Epithelial cell of prostate (primary cell): Measurements from ENCODE around the gene ZP2.
"Not testable (repeated sequence)": the region's sequence is repeated elsewhere in the genome, so short reads cannot be mapped to it uniquely, and the experiment has no call there.

Experiments
- DNase-seq: peaks from one replicate; pipeline ENCODE4 v3.0.0-alpha.2; 2011; ENCODE audit warnings: low read depth, low spot score
- H3K27ac ChIP-seq: fragments of 450-650 bp; 2 replicates; pipeline ENCODE4 v1.5.1; 2017; ENCODE audit warnings: mild to moderate bottlenecking

The ZP2 gene

DNA sequence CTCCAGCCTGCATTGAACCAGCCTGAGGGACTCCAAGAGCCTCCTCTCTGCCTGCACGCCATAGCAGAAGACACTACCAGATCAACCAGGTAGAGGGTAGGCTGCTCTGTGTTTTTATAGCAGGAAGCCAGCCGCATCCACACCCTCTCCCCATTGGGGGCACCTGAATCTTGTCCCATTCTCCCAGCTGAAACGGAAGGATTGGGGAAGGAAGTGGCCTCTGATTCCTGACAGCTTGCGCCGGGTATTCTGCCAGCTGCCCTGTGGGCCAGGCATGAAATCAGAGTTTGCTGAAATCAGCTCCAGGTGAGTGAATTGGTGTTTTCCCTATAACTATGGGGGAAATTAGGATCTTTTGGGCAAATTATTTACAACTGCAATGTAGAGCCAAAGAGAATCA is at the start of gene ZP2:
Gene ZP2, minus strand, starts transcription at position 89 of the 400 bp plus-strand sequence. Its CDS starts 27 bp downstream, at position 62.
- H3K27ac ChIP-seq = no peak within 1 kb of the TSS
- no peak for DNase-seq

DNA sequence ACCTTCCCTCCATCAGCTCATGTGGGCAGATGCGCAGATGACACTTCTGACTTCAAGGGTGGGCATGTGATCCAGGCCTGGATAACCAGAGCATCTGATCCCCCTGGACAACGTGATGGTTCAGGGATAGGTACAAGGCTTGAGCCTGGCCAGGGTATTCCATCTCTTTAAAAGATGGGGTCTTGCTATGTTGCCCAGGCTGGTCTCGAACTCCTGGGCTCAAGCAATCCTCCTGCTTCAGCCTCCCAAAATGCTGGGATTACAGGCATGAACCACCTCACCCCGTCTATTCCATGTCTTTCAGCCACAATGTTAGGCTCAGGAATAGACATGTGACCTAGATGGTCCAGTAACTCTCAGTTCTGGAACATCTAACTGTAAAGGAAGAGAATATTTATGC is 45.9 kb upstream of the ZP2 start:
- no peak overlapping the region for H3K27ac ChIP-seq
- DNase-seq = no peak

DNA sequence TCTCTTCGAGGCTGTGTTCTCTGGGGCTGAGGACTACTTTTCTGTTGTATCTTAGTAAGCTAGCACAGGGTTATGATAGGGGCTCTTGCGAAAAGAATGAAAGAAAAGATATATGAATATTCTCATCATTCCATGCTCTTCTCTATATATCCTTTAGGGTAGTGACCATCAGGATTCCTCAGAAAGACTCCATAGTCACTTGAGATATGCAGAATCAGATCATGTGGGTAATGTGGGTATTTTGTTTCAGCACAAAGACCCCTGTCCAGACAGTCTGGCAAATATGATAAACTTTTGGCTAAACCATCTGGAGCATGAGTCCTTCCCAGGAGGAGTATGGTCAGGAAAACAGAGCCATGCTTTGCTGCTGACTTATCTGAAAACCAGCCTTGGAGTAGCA is 45.3 kb upstream of the ZP2 start:
- no peak overlapping the region for H3K27ac ChIP-seq
- no peak for DNase-seq

DNA sequence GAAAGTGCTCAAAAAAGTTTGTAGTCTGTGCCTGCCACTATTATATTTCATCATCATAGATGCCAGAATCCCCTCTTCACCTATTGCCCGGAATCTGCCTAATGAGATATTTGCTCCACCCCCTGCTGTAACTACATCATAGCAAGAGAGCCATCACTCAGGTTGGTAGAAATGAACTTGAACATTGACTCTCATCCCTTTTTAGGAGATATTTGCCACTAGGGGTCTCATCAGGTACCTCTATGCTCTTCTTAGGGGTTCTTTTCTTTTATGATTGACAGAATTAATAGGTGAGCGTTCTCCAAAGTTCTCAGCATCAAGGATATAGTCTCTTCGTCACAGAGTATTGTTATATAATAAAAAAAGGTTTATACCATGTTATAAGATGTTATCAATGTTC is 42.1 kb upstream of the ZP2 start:
- no peak for DNase-seq
- H3K27ac ChIP-seq = no peak overlapping the region

DNA sequence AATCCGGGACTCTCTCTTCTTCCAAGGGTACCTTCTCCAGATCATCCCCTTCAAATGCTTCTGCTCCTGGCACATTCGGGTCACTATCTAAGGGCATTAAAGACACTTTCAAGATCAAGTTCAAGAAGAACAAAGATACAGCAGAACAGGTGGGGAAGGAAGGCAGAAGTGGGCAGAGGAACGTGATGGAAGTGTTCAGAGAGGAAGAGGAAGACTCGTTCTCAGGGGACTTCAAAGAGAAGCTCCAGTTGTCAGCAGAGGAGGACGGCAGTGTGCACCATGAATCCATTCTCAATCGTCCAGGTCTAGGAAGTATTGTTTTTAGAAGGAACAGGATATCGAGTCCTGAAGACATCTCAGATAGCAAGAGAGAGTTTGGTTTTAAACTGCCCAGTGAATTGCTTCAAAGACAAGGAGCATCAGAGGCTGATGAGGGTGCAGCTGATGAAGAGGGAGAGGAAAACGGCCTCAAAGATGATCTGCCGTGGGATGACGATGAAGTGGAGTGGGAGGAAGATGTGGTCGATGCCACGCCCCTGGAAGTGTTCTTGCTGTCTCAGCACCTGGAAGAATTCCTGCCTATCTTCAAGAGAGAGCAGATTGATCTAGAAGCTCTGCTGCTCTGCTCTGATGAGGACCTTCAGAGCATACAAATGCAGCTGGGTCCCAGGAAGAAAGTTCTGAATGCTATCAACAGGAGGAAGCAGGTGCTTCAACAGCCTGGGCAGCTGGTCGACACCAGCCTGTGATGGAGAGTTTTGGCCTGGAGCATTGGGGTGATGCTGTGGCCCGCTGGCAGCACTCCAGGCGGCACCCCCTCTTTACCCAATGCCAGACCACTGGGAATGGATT is 38.9 kb upstream of the ZP2 start:
- no peak for DNase-seq
- no peak overlapping the region for H3K27ac ChIP-seq

DNA sequence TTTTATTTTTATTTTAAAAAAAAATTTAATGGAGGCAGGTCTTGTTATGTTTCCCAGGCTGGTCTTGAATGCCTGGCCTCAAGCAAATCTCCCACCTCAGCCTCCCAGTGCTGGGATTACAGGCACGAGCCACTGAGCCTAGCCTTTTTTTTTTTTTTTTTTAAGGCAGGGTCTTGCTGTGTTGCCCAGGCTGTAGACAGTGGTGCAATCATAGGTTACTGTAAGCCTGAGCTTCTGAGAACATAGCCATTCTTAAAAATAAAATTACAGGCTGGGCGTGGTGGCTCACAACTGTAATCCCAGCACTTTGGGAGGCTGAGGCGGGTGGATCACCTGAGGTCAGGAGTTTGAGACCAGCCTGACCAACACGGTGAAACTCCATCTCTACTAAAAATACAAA is 36.8 kb upstream of the ZP2 start:
- DNase-seq = not testable (repeated sequence)

DNA sequence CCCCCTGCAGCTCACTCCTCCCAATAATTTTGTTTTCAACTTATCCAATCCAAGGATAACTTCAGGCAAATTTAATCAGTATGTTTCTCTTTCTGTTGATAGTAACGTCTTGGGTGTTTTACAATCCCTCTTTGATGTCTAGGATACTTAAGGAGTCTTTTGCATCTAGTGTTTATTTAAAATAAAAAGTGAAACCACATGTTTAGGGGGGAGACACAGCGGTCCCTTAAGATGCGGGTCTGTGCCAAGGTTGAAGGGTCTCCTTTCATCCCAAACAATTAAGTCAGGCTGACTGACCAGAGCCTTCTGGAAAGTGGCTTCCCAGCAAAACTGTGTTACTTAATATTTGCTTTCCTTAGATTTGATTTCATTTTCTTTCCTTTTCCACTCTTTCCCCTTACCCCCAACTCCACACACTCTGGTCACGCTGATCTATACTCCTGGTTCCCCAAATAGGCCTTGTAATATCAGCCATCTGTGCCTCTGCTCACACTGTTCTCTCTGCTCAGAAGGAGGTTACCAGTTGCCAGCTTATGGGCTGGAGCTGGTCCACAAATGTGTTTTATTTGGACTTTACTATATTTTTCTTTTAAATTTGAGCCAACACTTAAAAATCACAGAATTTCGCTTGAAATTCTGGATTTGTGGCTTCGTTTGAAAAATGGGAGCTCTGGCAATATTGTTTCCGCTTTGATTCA is 33.3 kb upstream of the ZP2 start:
- H3K27ac ChIP-seq = no peak overlapping the region
- no peak for DNase-seq

More for the DNA sequence above, 36.8 kb upstream of the ZP2 start:
- not testable (repeated sequence) for H3K27ac ChIP-seq

DNA sequence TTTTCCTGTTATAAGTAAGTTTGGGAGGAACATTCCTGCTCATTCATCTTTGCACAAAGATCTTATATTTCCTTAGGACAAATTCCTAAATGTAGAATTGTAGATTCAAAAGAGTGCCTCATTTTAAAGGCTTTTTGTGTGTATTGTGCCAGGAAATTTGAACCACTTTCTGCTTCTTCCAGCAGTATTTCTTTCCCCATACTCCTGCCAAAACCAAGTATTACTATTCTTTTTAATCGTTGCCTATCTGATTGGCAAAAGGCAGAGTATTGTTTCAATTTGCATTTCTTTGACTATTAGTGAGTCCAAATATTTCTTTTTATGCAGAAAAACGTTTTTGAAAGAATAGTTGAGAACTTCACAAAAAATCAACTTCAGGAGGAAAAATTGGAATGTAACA is 31.4 kb upstream of the ZP2 start:
- DNase-seq = no peak
- H3K27ac ChIP-seq = no peak overlapping the region

DNA sequence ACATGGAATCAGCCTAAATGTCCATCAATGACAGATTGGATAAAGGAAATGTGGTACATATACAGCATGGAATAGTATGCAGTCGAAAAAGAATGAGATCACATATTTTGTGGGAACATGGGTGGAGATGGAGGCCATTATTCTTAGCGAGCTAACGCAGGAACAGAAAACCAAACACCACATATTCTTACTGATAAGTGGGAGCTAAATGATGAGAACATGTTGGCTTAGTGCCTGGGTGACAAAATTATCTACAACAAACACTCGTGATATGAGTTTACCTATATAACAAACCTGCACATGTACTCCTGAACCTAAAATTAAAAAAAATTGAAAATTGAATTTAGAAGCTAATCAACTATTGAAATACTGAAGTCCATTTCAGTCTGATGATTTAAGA is 28.3 kb upstream of the ZP2 start:
- no peak overlapping the region for H3K27ac ChIP-seq
- DNase-seq = no peak

DNA sequence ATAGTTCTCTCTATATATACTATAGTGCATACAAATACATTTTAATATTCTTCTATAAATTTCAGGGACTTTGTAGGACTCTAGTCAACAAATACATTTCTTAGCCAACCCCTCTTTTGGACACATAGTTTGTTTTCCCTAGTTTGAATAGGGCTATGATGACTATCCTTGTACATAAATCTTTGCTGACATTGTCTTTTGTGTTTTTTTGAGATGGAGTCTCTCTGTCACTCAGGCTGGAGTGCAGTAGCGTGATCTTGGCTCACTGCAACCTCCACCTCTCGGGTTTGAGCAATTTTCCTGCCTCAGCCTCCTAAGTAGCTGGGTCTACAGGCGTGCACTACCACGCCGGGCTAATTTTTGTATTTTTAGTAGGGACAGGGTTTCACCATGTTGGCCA is 25.5 kb upstream of the ZP2 start:
- H3K27ac ChIP-seq = no peak overlapping the region
- no peak for DNase-seq

DNA sequence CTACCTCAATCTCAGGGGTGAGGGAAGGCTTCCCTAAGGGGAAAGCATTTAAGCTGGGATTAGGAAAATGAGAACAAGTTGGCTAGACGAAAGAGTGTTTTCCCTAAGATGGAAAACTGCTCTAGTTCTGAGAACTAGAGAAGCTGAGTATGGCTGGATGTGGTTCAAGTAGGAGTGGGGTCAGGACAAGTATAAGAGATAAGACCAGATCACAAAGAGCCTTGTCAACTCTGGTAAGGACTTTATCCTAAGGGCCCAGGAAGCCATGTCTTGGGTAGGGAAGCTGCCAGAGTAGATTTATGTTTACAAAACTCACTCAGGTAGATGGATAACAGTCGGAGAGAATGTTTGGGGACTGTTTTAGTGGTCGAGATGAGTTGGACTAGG is 23.8 kb upstream of the ZP2 start:
- no peak for DNase-seq
- no peak overlapping the region for H3K27ac ChIP-seq

DNA sequence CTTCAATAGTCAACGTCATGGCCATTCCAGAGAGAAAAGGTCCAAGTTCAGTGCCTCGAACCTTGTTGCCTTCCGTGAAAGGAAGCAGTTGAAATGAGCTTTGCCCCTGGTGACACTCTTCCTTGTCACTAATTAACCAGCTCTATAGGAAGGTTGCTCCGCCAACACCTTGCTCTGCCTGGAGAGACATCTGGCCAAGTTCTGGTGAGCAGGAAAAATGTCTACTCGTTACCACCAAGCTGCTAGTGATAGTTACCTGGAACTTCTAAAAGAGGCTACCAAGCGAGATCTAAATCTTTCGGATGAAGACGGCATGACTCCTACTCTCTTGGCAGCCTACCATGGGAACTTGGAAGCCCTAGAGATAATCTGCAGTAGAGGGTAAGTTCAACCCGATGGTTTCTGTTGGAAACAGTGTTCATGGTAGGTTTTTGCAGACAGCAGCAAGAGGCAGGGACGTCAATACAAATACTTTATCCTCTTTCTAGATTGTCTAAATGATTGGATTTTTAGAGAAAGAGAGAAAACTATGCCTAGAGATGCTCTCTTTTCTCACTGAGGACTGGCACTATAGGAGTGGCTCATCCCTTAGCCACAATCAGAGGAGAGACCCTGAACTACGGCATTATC is 22.3 kb upstream of the ZP2 start, which contains the start of gene ANKS4B:
Gene ANKS4B, plus strand, starts transcription at position 179 of the 630 bp plus-strand sequence. Its CDS starts 39 bp downstream, at position 218.
- H3K27ac ChIP-seq = no peak within 1 kb of the TSS
- no peak for DNase-seq

DNA sequence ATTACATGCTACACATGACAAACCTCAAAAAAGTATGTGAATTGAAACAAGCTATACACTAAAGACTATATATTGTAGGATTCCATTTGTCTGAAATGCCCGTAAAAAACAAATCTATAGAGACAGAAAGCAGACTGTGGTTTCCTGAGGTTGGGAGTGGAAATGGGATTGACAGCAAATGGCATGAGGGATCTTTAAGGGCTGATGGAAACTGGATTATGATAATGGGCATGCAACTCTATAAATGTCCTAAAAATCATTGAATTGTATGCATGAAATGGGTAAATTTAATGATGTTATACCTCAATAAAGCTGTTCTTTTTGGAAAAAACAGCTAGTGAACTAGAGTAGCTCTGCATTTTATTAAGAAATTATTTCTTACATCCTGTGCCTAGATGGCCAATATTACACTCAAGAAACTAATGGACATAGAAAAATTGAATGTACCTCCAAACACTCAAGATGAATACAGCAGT is 21.7 kb upstream of the ZP2 start:
- no peak for DNase-seq

DNA sequence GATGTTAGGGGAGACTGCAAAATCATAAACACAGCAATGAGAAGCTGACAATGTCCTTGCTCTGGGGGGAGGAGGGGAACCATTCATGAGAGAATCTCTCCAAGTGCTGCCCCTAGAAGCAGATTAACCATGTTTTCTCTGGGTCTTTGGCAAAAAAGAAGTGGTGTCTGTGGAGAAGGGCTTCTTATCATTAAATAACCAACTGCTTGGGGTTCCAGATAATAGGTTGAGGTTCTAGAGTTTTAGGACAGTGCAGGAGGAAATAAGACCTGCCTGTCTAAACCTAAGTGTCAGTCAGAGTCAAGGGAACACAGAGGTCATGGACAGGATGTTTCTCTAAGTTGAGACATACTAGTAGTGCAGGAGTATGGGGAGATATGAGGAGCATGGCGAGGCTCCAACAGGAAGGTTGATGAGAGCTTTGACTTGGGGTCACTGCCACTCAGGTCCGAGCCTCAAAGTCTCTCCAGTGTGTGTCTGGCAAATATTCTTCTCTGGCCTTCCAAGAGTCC is 17.0 kb upstream of the ZP2 start:
- no peak for DNase-seq

More for the DNA sequence above, 21.7 kb upstream of the ZP2 start:
- H3K27ac ChIP-seq = no peak overlapping the region

DNA sequence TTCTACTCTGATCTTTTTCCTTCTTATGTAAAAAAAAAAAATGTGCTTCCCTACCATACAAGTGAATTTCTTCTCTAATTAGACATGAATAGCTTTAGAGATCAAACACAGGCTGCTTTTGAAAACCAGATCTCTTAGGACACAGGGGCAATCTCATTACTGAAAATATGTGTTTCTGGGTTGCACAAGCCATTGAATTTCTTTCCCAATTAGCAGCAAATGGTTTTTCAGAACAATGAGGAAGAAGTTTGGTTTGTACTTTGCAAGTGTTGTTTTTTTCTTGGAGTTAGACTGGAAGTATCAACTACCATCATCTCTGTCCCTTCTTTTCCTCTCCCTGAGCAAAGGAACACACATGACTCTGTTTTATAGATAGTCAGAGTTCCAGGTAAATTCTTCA is 16.5 kb upstream of the ZP2 start:
- H3K27ac ChIP-seq = no peak overlapping the region
- no peak for DNase-seq

More for the DNA sequence above, 17.0 kb upstream of the ZP2 start:
- no peak overlapping the region for H3K27ac ChIP-seq

DNA sequence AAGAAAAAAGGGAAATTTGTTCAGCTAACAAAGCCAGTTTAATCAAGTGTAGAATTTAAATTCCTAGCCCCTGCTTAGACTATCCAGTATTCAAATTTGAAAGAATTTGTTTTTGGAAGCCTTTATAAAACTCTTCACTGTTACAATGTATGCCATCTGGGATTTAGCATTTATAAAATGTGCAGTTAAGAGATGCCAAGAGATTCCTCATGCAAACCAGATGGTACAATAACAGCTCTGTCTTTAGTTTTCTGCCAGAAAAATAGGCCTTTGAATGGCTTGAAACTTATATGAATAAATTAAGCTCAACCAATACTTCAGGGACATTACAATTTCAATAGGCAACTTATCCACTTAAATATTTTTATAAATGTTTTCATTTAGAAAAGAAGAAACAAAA is 15.4 kb upstream of the ZP2 start:
- H3K27ac ChIP-seq = no peak overlapping the region
- no peak for DNase-seq

DNA sequence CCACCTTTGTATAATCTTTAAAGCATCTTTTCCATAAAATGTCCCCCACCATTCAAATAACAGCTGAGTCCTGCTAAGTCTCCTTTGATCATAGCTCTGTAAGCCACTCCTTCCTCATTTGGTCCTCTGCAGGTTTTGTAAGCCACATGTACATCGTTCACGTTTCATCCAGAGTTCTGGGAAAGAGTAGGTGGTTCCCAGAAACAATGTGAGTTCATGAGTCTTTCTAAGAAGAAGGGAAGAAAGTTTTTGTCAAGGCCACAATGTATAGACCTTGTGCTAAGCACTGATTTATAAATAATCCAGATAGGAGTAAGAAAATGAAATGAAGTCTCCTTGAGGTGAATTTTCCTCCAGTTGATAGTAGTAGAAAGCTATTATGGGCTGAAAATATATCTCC is 13.4 kb upstream of the ZP2 start:
- no peak overlapping the region for H3K27ac ChIP-seq
- DNase-seq = no peak

DNA sequence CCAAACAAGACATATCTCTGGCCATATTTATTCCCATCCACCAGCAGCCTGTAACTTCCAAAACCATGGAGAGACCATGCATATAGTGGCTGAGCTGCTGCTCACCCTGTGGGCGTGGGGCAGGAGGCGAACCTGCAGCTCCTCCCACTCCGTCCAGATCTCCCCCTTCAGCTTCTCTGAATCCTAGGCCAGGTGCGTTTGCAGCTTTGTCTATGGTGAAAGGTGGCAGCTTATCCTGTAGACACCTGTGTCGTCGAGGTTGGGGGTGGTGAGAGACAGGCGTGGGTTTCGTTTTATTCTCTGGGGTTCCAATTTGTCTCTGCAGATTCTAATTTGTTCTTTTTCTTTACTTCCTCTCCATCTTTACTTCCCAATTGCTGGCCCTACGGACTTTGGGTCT is 12.4 kb upstream of the ZP2 start:
- H3K27ac ChIP-seq = no peak overlapping the region

DNA sequence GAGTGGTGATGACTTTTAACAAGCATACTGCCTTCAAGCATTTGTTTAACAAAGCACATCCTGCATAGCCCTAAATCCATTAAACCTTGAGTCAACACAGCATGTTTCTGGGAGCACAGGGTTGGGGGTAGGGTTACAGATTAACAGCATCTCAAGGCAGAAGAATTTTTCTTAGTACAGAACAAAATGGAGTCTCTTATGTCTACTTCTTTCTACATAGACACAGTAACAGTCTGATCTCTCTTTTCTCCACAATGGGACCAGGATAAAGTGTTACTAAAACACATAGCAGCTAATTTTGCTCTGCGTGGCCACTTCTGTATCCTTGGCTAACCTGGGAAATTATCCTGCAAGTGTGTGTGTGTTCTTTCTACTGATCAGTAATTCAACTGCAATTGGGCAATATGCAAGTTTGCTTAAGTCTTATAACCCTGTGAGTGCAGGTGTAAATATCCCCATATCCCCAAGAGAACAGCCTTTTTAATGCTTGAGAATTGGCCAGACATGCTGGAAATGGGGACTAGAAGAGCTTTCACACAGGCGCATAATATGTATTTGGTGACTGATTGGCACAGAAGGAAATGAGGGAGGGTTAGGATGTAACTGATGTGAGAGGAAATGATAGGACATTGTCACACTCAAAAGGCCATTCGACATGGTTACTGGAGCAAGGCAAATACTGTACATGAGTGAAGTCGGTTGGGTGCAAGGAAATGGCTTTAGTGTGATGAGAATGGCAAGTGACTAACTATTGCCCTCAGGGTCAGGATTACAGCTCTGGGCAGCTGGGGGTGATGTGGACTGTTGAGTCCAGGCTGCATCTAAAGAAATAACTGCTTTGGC is 11.3 kb upstream of the ZP2 start:
- DNase-seq = no peak
- H3K27ac ChIP-seq = no peak overlapping the region

More for the DNA sequence above, 12.4 kb upstream of the ZP2 start:
- no peak for DNase-seq

DNA sequence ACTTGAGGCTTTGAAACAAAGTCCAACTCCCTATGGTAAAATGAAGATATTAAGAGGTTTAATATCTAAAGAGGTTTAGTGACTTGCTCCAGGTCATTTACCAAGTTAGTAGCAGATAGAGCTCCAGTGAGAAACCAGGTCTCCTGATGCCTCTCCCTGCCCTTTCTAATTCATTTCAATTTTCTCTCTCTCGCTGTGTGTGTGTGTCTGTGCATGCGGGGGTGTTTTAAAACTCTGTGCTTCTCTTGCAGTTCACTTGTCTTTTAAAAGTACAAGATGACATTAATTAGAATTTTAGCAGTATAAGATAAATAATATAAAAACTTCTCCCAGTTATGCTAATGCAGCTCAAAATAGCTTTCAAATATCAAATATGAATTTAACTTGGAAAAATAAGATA is 8.2 kb upstream of the ZP2 start:
- no peak overlapping the region for H3K27ac ChIP-seq
- DNase-seq = no peak
